A549 treated with dexamethasone at 1 μM for 4 hours (cell line): ENCODE results near the gene C10orf88. TPM values are rescaled to one million over a fixed set of nuclear protein-coding genes. Genes with fewer than 3 reads are reported as not detected.

Experiments used
- total RNA-seq: library from RNA; stranded (reverse); fragments of 200-300 nt; extraction: Qiagen RNA extraction; gene quantifications from 5 replicates; pipeline ENCODE4 v1.2.3, GENCODE V29; 2022

The C10orf88 gene
- 6.6 to 8.8 TPM (median 7.8 TPM) in 5 replicates for total RNA-seq

GRCh38 chr10:122953902-122954730 is at the start of gene C10orf88:
Gene C10orf88, minus strand, starts transcription at chr10:122954227. Its CDS starts 49 bp downstream, at chr10:122954178.

GRCh38 chr10:122980209-122981065 is 26.4 kb upstream of the C10orf88 start, which contains the start of gene PSTK:
Gene PSTK, plus strand, starts transcription at chr10:122980401. Its CDS starts 79 bp downstream, at chr10:122980480.

DNA sequence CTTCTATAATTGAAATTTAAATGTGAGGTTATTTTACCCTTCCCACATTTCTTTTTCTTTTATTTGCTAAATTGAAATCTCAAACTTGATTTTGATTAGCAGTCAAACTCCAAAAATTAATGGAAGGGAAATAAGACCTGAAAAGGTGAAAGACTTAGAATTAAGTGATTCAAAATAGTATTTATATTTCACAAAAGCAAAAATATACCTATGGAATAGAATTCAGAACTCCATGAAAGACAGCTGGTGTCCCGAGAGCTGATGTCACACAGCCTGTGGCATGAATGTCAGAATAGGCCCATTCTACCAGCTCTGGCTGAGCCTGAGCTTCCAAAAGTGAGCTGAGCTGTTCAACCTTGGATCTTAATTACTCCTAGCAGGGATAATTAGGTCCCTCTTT is 43.7 kb downstream of the C10orf88 start, which contains the start of gene FAM24A:
Gene FAM24A, plus strand, starts transcription at position 301 of the 400 bp plus-strand sequence. CDS start 1,025 bp downstream, outside the sequence.

Other genes with a start within 250 kb of the C10orf88 start
- 0.63 to 1.2 TPM (median 1.0 TPM) in 5 replicates for gene CUZD1, start 108.4 kb downstream of the C10orf88 start, total RNA-seq
- 9.0 to 13.1 TPM (median 12.1 TPM) in 5 replicates for gene FAM24B, start 74.6 kb downstream of the C10orf88 start, total RNA-seq
- not detected in 5 replicates for gene FAM24A, start 43.6 kb downstream of the C10orf88 start, total RNA-seq
- gene PSTK, start 26.2 kb upstream of the C10orf88 start, total RNA-seq: 3.4 to 4.7 TPM (median 3.7 TPM) in 5 replicates
- gene IKZF5, start 54.6 kb upstream of the C10orf88 start, total RNA-seq: 5.4 to 7.9 TPM (median 5.9 TPM) in 5 replicates
- gene ACADSB, start 54.8 kb upstream of the C10orf88 start, total RNA-seq: 6.5 to 11.9 TPM (median 9.4 TPM) in 5 replicates
- not detected in 5 replicates for gene HMX3, start 181.7 kb upstream of the C10orf88 start, total RNA-seq
- 0.07 to 0.11 TPM (median 0.08 TPM) in 3 of 5 replicates, not detected in the others for gene HMX2, start 193.9 kb upstream of the C10orf88 start, total RNA-seq
- gene BUB3, start 200.2 kb upstream of the C10orf88 start, total RNA-seq: 165 to 182 TPM (median 172 TPM) in 5 replicates